ENCODE measurements around the gene IPO13. TPM values are rescaled to one million over a fixed set of nuclear protein-coding genes. Genes with fewer than 3 reads are reported as not detected.

IPO13 gene
- total and polyA plus RNA-seq, 2 donors from 2014 or later: 33.8 to 56.1 TPM

- no peaks in the 10 kb centered on the region for H3K9me3 ChIP-seq (ENCODE audit: control insufficient read depth in 2 of 3, insufficient read depth in 1 of 3, low read length in 3 of 3)
- FAIRE-seq: no peak
These were observed 65.7 kb downstream of the IPO13 start for GRCh38 chr1:44012404-44012803.

GRCh38 chr1:44012941-44013609 lies 66.3 kb downstream of the IPO13 start:
- no peak for TF ChIP-seq CTCF (IDR thresholded peaks at IDR 0.05; ENCODE audit: borderline replicate concordance, extremely low read depth, insufficient read depth)
- no peaks in the 10 kb centered on the region for H3K9me3 ChIP-seq (ENCODE audit: control insufficient read depth in 2 of 3, insufficient read depth in 1 of 3, low read length in 3 of 3)
- no peaks in the 10 kb centered on the region for H3K36me3 ChIP-seq (ENCODE audit: control insufficient read depth in 2 of 3, insufficient read depth in 3 of 3, low read length in 3 of 3)
- H3K9ac ChIP-seq (ENCODE audit: low read length in 3 of 3): no peak overlapping the region
- H3K27ac ChIP-seq (ENCODE audit: low read depth in 2 of 2, low read length in 2 of 2): no peak overlapping the region
- FAIRE-seq: no peak
- H3K27me3 ChIP-seq (ENCODE audit: control insufficient read depth, insufficient read depth, low read length): no peaks in the 10 kb centered on the region
- no peaks in the 10 kb centered on the region for H3K4me1 ChIP-seq (ENCODE audit: control insufficient read depth in 2 of 3, insufficient read depth in 2 of 3, low read depth in 1 of 3, low read length in 3 of 3)
- intact Hi-C loops (cut with DNase I): no loop called here
- DNase-seq: peak in 3 of 5 donors; percentile 72 to 81 (median 77)
- no peak overlapping the region for H3K4me3 ChIP-seq (ENCODE audit: low read length in 3 of 3)

More at GRCh38 chr1:44012404-44012803, 65.7 kb downstream of the IPO13 start:
- Histone ChIP-seq H3K4me3 (ENCODE audit: low read length in 3 of 3) (no peak overlapping the region), H3K4me1 (ENCODE audit: control insufficient read depth in 2 of 3, insufficient read depth in 2 of 3, low read depth in 1 of 3, low read length in 3 of 3) (no peaks in the 10 kb centered on the region), H3K36me3 (ENCODE audit: control insufficient read depth in 2 of 3, insufficient read depth in 3 of 3, low read length in 3 of 3) (no peaks in the 10 kb centered on the region), H3K27me3 (ENCODE audit: control insufficient read depth, insufficient read depth, low read length) (no peaks in the 10 kb centered on the region), H3K9ac (ENCODE audit: low read length in 3 of 3) (no peak overlapping the region), H3K27ac (ENCODE audit: low read depth in 2 of 2, low read length in 2 of 2) (no peak overlapping the region)
- intact Hi-C loops (cut with DNase I): no loop called here
- TF ChIP-seq CTCF (IDR thresholded peaks at IDR 0.05; ENCODE audit: borderline replicate concordance, extremely low read depth, insufficient read depth): no peak
- DNase-seq: no peak

GRCh38 chr1:44013949-44014348 lies 67.2 kb downstream of the IPO13 start:
- no peaks in the 10 kb centered on the region for H3K27me3 ChIP-seq (ENCODE audit: control insufficient read depth, insufficient read depth, low read length)
- H3K4me1 ChIP-seq (ENCODE audit: control insufficient read depth in 2 of 3, insufficient read depth in 2 of 3, low read depth in 1 of 3, low read length in 3 of 3): no peaks in the 10 kb centered on the region
- H3K4me3 ChIP-seq (ENCODE audit: low read length in 3 of 3): no peak overlapping the region
- H3K27ac ChIP-seq (ENCODE audit: low read depth in 2 of 2, low read length in 2 of 2): no peak overlapping the region
- H3K9ac ChIP-seq (ENCODE audit: low read length in 3 of 3): no peak overlapping the region
- intact Hi-C loops (cut with DNase I): no loop called here
- TF ChIP-seq CTCF (IDR thresholded peaks at IDR 0.05; ENCODE audit: borderline replicate concordance, extremely low read depth, insufficient read depth): no peak
- H3K9me3 ChIP-seq (ENCODE audit: control insufficient read depth in 2 of 3, insufficient read depth in 1 of 3, low read length in 3 of 3): no peaks in the 10 kb centered on the region
- H3K36me3 ChIP-seq (ENCODE audit: control insufficient read depth in 2 of 3, insufficient read depth in 3 of 3, low read length in 3 of 3): no peaks in the 10 kb centered on the region
- no peak for DNase-seq
- FAIRE-seq: no peak

Measured in kidney (tissue), 14 donors.